ENCODE measurements around the gene AFF2. TPM values are rescaled to one million over a fixed set of nuclear protein-coding genes. Genes with fewer than 3 reads are reported as not detected.
A peak's percentile ranks its signal among the peaks of the same experiment; 100 is the strongest.

AFF2 gene
- polyA plus RNA-seq, 1 experiment: 0.04 TPM

GRCh38 chrX:148501386-148502066, 1.1 kb downstream of the AFF2 start:
- no peak overlapping the region for H3K27ac ChIP-seq (ENCODE audit: low read depth, low read length)

DNA sequence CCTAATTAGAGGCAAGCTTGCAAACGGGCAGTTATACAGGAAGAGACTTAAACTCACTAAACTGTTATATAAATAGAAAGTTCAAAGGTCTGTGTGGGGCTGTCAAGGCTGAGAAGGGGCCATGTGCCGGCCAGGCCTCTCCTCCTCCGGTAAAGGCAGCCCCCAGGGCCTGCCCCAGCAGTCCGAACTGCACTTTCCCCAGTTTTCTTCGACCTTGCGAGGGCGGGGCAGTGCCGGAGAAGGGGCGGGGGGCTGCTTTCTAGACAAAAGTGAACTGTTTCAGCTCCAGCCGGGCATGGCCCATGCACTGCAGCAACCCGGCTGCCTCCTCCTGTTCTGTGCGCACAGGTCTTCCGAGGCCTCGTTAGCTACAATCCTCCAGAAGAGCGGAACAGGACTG, 4.1 kb downstream of the AFF2 start:
- CTCF ChIA-PET: no interaction called here
- peaks cover 16% of the 10 kb centered on the region for H3K27me3 ChIP-seq (ENCODE audit: control insufficient read depth, insufficient read depth, low read length)
- H3K4me3 ChIP-seq (ENCODE audit: low read depth, low read length): no peak overlapping the region
- no peaks in the 10 kb centered on the region for H3K9me3 ChIP-seq (ENCODE audit: control insufficient read depth, insufficient read depth, low read length)
- no peak overlapping the region for H3K27ac ChIP-seq (ENCODE audit: low read depth, low read length)
- POLR2A ChIA-PET: no interaction called here
- DNase-seq (ENCODE audit: low read depth, low spot score): no peak
- no peak for TF ChIP-seq CTCF (IDR thresholded peaks at IDR 0.05; ENCODE audit: low read depth, low read length)

More at GRCh38 chrX:148501386-148502066, 1.1 kb downstream of the AFF2 start:
- DNase-seq (ENCODE audit: low read depth, low spot score): no peak
- CTCF ChIA-PET: no interaction called here
- POLR2A ChIA-PET: no interaction called here
- H3K9me3 ChIP-seq (ENCODE audit: control insufficient read depth, insufficient read depth, low read length): no peaks in the 10 kb centered on the region
- 0 out of 2 replicates have a peak overlapping the region, but pooled peaks have one; percentile 43 for H3K4me3 ChIP-seq (ENCODE audit: low read depth, low read length)
- TF ChIP-seq CTCF (IDR thresholded peaks at IDR 0.05; ENCODE audit: low read depth, low read length): no peak
- peaks cover 16% of the 10 kb centered on the region for H3K27me3 ChIP-seq (ENCODE audit: control insufficient read depth, insufficient read depth, low read length)

DNA sequence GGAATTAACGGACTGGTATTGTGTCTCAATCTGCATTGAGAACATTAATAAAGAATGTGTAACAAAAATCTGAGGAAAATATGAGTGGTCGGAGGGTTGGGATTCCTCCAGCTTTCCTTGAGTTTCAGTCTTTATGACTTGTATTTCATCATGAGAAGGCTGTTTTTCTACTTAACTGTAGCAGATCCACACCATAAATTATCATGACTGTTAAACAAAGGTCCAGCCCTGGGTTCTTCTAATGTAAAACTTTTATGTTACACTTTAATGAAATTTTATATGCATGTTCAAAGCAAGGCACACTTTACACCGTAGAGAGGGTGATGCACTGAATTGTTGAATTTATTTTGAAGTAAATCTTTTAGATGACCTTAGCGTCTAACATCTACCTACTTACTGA, 7.0 kb downstream of the AFF2 start:
- Histone ChIP-seq H3K27ac (ENCODE audit: low read depth, low read length) (no peak overlapping the region), H3K9me3 (ENCODE audit: control insufficient read depth, insufficient read depth, low read length) (no peaks in the 10 kb centered on the region), H3K4me3 (ENCODE audit: low read depth, low read length) (no peak overlapping the region), H3K27me3 (ENCODE audit: control insufficient read depth, insufficient read depth, low read length) (peaks cover 3% of the 10 kb centered on the region)
- DNase-seq (ENCODE audit: low read depth, low spot score): no peak
- no peak for TF ChIP-seq CTCF (IDR thresholded peaks at IDR 0.05; ENCODE audit: low read depth, low read length)
- POLR2A ChIA-PET: no interaction called here
- CTCF ChIA-PET: interaction anchor here (0.9 kb wide), 1 partner anchor 23 kb away, joined by 3 read pairs; no protein-coding TSS in a partner anchor

GRCh38 chrX:148512453-148512852, 12.0 kb downstream of the AFF2 start:
- POLR2A ChIA-PET: no interaction called here
- Histone ChIP-seq H3K27me3 (ENCODE audit: control insufficient read depth, insufficient read depth, low read length) (no peaks in the 10 kb centered on the region), H3K4me3 (ENCODE audit: low read depth, low read length) (no peak overlapping the region), H3K9me3 (ENCODE audit: control insufficient read depth, insufficient read depth, low read length) (no peaks in the 10 kb centered on the region), H3K27ac (ENCODE audit: low read depth, low read length) (no peak overlapping the region)
- no peak for DNase-seq (ENCODE audit: low read depth, low spot score)
- CTCF ChIA-PET: no interaction called here
- no peak for TF ChIP-seq CTCF (IDR thresholded peaks at IDR 0.05; ENCODE audit: low read depth, low read length)

DNA sequence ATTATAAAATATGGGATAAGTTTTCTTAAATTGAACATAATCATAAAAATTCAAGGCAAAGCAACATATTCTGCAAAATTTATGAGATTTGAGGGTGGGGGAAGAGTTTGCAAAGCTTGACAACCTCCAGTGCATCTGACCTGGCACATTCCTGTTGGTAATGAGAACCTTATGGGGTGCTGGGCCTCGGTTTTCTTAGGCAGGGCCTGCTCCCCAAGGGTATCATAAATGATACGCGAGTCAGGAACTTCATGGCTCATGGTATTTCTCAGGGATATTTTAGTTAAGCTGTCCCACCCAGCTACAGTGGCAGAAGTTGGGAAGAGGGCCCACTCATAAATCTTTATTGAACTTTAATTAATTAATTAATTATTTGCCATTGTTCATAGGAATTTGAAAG, 13.2 kb downstream of the AFF2 start:
- DNase-seq (ENCODE audit: low read depth, low spot score): no peak
- Histone ChIP-seq H3K27me3 (ENCODE audit: control insufficient read depth, insufficient read depth, low read length) (no peaks in the 10 kb centered on the region), H3K27ac (ENCODE audit: low read depth, low read length) (no peak overlapping the region), H3K4me3 (ENCODE audit: low read depth, low read length) (no peak overlapping the region), H3K9me3 (ENCODE audit: control insufficient read depth, insufficient read depth, low read length) (no peaks in the 10 kb centered on the region)
- TF ChIP-seq CTCF (IDR thresholded peaks at IDR 0.05; ENCODE audit: low read depth, low read length): no peak
- CTCF ChIA-PET: no interaction called here
- POLR2A ChIA-PET: no interaction called here
